Measurements from ENCODE around the gene ALG12. TPM values are rescaled to one million over a fixed set of nuclear protein-coding genes. Genes with fewer than 3 reads are reported as not detected.
A peak's percentile ranks its signal among the peaks of the same experiment; 100 is the strongest.

ALG12 gene
- total RNA-seq, 3 donors from 2014 or later (not counting 1 experiment from before 2014, with no cell fraction given): 17.2 to 22.7 (median 19.2) TPM

DNA sequence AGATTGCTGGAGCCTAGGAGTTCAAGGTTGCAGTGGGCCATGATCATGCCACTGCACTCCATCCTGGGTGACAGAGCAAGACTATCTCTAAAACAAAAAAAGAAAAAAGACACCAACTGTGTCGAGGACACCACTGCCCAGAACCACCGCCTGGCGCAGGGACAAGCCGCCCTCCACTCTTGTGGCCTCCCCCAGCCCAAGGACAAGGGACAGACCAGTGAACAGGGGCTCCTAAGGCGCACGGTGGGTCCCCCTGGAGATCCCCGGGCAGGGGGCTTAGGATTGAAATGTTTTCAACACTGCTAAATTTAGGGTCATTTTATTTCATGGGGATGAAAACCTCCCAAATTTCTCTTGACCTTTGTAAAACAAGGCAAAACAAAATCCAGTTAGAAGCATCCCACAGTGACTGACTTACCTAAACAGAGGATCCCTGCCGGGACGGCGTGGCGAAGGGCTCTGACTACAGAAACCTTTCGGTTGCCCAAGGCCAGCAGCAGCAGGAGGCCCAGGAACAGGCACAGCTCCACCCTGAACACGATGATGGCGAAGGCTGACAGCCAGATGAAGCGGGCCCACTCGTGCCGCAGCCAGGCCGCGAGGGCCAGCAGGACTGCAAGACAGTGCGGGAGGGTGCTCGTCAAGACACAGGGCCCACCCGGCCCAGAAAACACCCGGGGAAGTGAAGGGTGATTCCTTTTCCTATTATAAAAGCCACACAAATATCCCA lies 8.6 kb downstream of the ALG12 start:
- H3K9me3 Mint-ChIP-seq: no peaks in the 10 kb centered on the region
- H3K36me3 Mint-ChIP-seq: no peaks in the 10 kb centered on the region
- intact Hi-C loops (cut with micrococcal nuclease): loop anchor here (10.0 kb wide), 1 partner anchor 55 kb away; the partner anchor contains the start of gene ZBED4
- Histone ChIP-seq H3K36me3 (ENCODE audit: control insufficient read depth, insufficient read depth, low read length) (peaks cover 44% of the 10 kb centered on the region), H3K27me3 (ENCODE audit: control insufficient read depth, insufficient read depth, low read length) (no peaks in the 10 kb centered on the region), H3K4me3 (ENCODE audit: low read length) (no peak overlapping the region), H3K27ac (ENCODE audit: low read length) (no peak overlapping the region), H3K4me1 (ENCODE audit: control insufficient read depth, insufficient read depth, low read length) (no peaks in the 10 kb centered on the region), H3K9me3 (ENCODE audit: control insufficient read depth, insufficient read depth, low read length) (no peaks in the 10 kb centered on the region)
- H3K27me3 Mint-ChIP-seq (ENCODE audit: low read depth in 2 of 2): no peaks in the 10 kb centered on the region
- ATAC-seq (no peak), DNase-seq (no peak)
- no peak overlapping the region for H3K4me3 Mint-ChIP-seq
- 97% methylated on average over 23 of the region's 23 CpGs for WGBS (ENCODE audit: insufficient coverage)
- TF ChIP-seq, protein P1, sequence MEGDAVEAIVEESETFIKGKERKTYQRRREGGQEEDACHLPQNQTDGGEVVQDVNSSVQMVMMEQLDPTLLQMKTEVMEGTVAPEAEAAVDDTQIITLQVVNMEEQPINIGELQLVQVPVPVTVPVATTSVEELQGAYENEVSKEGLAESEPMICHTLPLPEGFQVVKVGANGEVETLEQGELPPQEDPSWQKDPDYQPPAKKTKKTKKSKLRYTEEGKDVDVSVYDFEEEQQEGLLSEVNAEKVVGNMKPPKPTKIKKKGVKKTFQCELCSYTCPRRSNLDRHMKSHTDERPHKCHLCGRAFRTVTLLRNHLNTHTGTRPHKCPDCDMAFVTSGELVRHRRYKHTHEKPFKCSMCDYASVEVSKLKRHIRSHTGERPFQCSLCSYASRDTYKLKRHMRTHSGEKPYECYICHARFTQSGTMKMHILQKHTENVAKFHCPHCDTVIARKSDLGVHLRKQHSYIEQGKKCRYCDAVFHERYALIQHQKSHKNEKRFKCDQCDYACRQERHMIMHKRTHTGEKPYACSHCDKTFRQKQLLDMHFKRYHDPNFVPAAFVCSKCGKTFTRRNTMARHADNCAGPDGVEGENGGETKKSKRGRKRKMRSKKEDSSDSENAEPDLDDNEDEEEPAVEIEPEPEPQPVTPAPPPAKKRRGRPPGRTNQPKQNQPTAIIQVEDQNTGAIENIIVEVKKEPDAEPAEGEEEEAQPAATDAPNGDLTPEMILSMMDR (IDR thresholded peaks at IDR 0.05): no peak
- H3K4me1 Mint-ChIP-seq: peaks cover 11 to 13% of the 10 kb centered on the region in 2 donors
- no peak overlapping the region for H3K27ac Mint-ChIP-seq

DNA sequence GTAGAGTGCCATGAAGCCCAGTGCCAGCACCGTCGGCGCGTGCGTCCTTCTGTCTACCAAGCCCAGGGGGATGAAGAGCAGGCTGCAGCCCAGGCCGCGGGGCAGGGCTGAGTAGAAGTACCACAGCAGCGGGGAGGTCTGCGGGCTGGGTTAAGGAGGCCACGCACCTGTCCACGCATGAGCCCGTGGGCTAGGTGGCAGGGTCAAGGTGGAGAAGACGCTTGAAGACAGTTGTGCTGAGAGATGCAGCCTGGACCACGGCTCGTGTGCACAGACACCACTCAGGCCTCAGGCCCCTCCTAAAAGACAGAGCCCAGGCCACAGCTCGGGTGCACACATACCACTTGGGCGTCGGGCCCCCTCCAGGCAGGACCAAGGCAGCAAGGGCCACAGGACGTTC lies 10.4 kb downstream of the ALG12 start:
- Mint-ChIP-seq H3K27me3 (ENCODE audit: low read depth in 2 of 2) (no peaks in the 10 kb centered on the region), H3K27ac (peak overlapping the region in 1 of 2 donors; percentile 37)

DNA sequence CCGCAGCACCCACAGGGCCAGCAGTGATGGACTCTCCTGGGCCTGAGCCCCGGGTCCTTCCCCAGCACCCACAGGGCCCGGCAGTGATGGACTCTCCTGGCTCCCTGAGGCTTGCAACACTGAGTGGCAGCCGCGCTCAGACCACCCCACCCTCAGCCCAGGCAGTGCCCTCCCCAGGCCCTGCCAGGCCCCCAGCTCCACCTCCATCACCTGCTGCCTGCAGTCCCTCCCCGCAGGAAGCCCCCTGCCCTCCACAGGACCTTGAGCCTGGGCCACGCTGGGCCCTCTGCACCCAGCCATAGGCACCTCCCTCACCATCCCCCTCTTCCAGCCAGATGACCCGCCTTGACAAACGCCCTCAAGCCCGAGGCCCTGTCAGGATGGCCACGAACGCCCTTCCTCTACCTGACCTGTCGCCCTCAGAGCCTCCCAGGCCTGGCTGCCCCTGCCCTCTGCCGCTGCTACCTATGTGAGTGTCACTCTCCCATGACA lies 11.4 kb downstream of the ALG12 start:
- Mint-ChIP-seq H3K36me3 (no peaks in the 10 kb centered on the region), H3K4me3 (no peak overlapping the region), H3K27me3 (ENCODE audit: low read depth in 2 of 2) (no peaks in the 10 kb centered on the region), H3K9me3 (no peaks in the 10 kb centered on the region), H3K27ac (peak overlapping the region in 1 of 2 donors; percentile 37), H3K4me1 (peaks cover 11 to 13% of the 10 kb centered on the region in 2 donors)
- Histone ChIP-seq H3K27me3 (ENCODE audit: control insufficient read depth, insufficient read depth, low read length) (no peaks in the 10 kb centered on the region), H3K27ac (ENCODE audit: low read length) (no peak overlapping the region), H3K4me3 (ENCODE audit: low read length) (no peak overlapping the region), H3K4me1 (ENCODE audit: control insufficient read depth, insufficient read depth, low read length) (no peaks in the 10 kb centered on the region), H3K36me3 (ENCODE audit: control insufficient read depth, insufficient read depth, low read length) (peaks cover 47% of the 10 kb centered on the region), H3K9me3 (ENCODE audit: control insufficient read depth, insufficient read depth, low read length) (no peaks in the 10 kb centered on the region)
- TF ChIP-seq, protein P1 (IDR thresholded peaks at IDR 0.05): no peak
- DNase-seq (no peak), ATAC-seq (no peak)
- 93% methylated on average over 14 of the region's 14 CpGs for WGBS (ENCODE audit: insufficient coverage)
- intact Hi-C loops (cut with micrococcal nuclease): no loop called here

More for the DNA sequence above, 10.4 kb downstream of the ALG12 start:
- H3K36me3 ChIP-seq (ENCODE audit: control insufficient read depth, insufficient read depth, low read length): peaks cover 52% of the 10 kb centered on the region
- no peaks in the 10 kb centered on the region for H3K4me1 ChIP-seq (ENCODE audit: control insufficient read depth, insufficient read depth, low read length)
- Mint-ChIP-seq H3K9me3 (no peaks in the 10 kb centered on the region), H3K36me3 (no peaks in the 10 kb centered on the region), H3K4me1 (peaks cover 11 to 13% of the 10 kb centered on the region in 2 donors), H3K4me3 (no peak overlapping the region)
- TF ChIP-seq, protein P1 (IDR thresholded peaks at IDR 0.05): no peak
- H3K9me3 ChIP-seq (ENCODE audit: control insufficient read depth, insufficient read depth, low read length): no peaks in the 10 kb centered on the region
- intact Hi-C loops (cut with micrococcal nuclease): no loop called here
- H3K27ac ChIP-seq (ENCODE audit: low read length): no peak overlapping the region
- no peak overlapping the region for H3K4me3 ChIP-seq (ENCODE audit: low read length)
- no peaks in the 10 kb centered on the region for H3K27me3 ChIP-seq (ENCODE audit: control insufficient read depth, insufficient read depth, low read length)
- 97% methylated on average over 19 of the region's 19 CpGs for WGBS (ENCODE audit: insufficient coverage)
- DNase-seq (no peak), ATAC-seq (no peak)
